Fibroblast of pulmonary artery (primary cell): ENCODE data around the gene NCK2.
A peak's percentile ranks its signal among the peaks of the same experiment; 100 is the strongest.

Source experiments
- DNase-seq: peaks from one replicate; pipeline ENCODE4 v3.0.0-alpha.2; 2010; ENCODE audit warnings: low read depth
- H3K4me3 ChIP-seq: replicated peaks from 2 replicates; pipeline ENCODE4 v1.5.1; 2011; ENCODE audit warnings: low read depth, mild to moderate bottlenecking, control low read depth, low read length, moderate library complexity
- CTCF ChIP-seq: IDR thresholded peaks from 2 replicates; pipeline ENCODE4 v1.5.1; 2011; ENCODE audit warnings: mild to moderate bottlenecking, control low read depth, low read length, inconsistent platforms; ENCODE audit errors: missing control alignments

The NCK2 gene

GRCh38 chr2:105784589-105784988, 39.9 kb downstream of the NCK2 start:
- no peak for DNase-seq
- no peak for TF ChIP-seq CTCF
- H3K4me3 ChIP-seq: no peak overlapping the region

DNA sequence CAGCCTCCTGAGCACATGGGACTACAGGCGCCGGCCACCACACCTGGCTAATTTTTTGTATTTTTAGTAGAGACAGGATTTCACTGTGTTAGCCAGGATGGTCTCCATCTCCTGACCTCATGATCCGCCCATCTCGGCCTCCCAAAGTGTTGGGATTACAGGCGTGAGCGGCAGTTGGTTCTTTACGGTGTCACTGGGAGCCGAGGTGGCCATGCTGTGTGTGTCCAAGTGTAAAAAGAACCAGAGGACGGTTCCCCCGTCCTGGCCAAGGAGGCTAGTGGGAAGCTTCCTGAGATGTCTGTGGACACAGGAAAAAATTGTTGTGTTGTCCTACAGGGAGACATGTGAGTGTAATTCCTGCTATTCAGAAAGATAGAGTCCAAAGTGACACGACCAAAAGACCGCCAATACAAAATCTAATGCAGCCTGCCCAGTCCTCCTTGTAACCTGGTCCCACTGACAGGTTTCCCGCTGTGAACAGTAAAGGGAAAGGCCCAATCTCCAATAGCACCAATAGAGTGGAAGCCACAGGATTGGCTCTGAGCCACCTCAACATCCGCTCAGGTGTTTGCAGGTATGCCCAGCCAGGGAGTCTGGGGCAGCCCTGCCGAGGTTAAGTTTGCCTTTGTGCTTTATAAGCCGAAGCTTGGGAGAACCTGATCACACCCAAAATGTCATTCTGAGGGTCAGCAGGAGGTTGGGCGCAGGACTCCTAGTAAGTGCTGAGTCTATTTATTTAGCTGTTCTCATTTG, 40.6 kb downstream of the NCK2 start:
- no peak overlapping the region for H3K4me3 ChIP-seq
- no peak for DNase-seq
- no peak for TF ChIP-seq CTCF

DNA sequence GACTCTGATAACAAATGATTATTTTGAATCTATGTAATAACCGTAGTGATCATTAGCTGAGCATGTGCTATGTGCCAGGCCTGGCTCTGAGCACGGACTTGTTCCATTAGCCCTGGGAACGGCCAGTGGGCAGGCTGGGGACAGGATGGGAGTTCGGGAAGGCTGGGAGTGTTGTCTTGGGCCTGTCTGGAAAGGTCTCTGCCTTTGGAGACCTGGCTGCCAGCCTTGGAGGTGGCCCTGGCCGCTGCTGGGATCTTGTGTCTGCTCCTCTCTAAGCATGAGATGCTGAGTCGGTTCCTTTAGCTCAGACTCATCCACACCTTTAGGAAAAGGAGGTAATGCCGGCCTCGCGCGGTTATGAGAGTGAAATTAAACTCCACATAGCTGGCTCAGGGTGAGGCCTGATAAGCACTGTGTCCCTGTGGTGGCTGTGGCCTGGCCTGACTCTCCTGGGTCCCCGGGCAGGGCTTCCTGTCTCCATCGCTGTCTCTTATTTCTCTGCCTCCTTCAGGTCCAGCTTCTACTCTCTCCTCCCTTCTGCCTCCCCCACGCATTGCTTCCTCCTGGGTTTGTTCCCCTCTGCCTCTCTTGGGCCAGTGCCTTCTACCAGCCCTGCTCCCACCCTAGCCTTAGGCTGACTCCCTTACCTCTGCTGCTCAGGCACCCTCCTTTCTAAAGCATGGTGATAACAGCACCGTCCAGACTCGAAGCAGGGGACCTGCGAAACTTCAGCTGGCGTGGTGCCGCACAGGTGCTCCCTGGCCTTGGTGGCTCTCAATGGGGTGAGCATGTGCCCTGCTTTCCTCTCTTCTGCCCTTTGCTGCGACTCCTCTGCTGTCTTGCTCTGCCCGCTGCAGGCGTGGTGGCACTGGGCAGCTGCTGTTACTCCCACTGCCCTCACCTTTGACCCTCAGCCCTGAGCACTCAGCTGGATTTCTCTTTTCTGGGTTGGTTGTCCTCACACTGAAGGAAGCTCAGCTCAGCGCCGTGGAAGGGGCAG, 41.8 kb downstream of the NCK2 start:
- no peak overlapping the region for H3K4me3 ChIP-seq
- TF ChIP-seq CTCF: no peak
- no peak for DNase-seq

GRCh38 chr2:105787376-105788318, 42.9 kb downstream of the NCK2 start:
- TF ChIP-seq CTCF: peak; percentile 61
- H3K4me3 ChIP-seq: no peak overlapping the region
- peak; percentile 71 for DNase-seq

GRCh38 chr2:105788670-105789290, 44.1 kb downstream of the NCK2 start:
- no peak overlapping the region for H3K4me3 ChIP-seq
- no peak for DNase-seq
- TF ChIP-seq CTCF: no peak
